DMS153 treated with DMSO at 0.1 percent for 48 hours (cell line): ENCODE data around the gene IKBKG.
"Not testable (repeated sequence)": the region's sequence is repeated elsewhere in the genome, so short reads cannot be mapped to it uniquely, and the experiment has no call there.

ENCODE experiments used
- DNase-seq: peaks from one replicate; lab custom pipeline; 2025; ENCODE audit not compliant: unreplicated experiment; lab: John Stamatoyannopoulos, UW

Gene IKBKG

DNA sequence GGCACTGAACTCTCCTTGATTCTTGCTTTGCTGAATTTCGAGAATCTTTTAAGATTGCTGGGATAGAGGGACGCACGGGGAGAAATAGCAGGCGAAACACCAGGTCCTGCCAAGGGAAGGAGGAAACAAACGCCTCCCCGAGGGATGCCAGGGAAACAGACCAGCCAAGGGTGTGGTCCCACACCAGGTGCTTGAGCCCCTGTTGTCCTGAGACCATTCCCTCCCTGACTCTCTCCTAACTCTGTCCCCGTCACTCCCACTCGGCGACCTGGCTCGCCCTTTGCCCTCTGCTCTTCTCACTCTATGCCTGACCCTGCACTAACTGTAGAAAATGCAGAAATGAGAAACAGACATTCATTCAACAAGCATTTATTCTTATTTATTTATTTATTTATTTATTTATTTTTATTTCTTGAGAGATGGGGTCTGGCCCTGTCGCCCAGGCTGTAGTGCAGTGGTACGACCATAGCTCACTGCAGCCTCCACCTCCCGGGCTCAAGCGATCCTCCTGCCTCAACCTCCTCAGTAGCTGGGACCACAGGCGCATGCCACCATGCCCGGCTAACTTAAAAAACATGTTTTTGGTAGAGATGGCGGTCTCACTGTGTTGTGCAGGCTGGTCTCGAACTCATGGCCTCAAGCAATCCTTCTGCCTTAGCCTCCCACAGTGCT, 55.5 kb downstream of the IKBKG start:
- no peak for DNase-seq

DNA sequence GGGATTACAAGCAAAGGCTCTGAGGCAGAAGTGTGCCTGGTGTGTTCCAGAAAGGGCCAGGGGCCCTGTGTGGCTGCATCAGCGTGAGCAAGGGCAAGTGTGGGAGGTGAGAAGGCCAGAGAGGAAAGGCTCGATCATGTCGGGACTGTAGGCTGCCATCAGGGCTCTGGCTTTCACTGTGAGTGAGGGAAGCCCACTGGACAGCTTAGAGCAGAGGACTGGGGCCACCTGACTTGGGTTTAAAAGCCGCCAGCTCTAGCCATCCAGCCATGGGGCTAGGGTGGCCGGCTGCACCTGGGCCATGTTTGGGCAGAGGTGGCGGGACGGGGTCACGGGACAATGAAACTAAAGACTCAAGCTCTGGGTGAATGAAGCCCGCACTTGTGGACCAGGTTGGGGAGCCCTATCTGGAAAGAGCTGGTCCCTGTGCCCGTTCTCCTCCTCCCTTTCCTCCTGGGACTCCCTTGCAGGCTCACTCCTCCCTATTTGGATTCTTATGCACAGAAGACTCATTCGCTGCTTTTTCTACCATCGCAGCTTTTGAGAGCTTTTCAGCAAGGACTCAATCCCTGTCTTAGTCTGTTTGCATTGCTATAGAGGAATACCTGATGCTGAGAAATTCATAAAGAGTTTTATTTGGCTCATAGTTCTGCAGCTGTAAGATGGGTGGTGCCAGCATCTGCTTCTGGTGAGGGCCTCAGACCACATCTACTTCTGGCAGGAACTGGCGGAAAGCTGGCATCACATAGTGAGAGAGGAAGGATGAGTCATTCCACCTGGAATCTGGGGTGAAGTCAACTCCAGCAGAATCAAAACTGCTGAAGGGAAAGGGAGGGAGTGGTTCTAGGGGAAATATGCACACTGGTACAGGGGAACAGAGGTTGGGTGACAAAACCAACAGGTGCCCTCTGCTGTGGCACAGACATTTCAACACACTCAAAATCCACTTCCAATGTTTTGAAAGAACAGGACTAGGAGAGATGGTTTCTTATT, 56.3 kb downstream of the IKBKG start:
- no peak for DNase-seq

DNA sequence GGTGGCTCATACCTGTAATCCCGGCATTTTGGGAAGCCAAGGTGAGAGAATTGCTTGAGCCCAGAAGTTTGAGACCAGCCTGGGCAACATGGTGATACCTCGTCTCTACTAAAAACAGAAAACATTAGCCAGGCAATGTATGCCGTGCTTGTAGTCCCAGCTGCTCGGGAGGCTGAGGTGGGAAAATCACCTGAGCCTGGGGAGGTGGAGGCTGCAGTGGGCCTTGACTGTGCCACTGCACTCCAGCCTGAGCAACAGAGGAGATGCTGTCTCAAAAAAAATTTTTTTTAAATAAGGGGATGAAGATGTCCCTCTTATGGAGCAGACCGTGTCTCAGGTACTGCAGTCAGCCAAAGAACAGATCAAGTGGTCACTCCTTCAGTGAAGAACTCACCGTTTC, 58.1 kb downstream of the IKBKG start:
- no peak for DNase-seq

GRCh38 chrX:154607370-154607769, 60.0 kb downstream of the IKBKG start:
- DNase-seq = peak; percentile 19

GRCh38 chrX:154607976-154608375, 60.6 kb downstream of the IKBKG start:
- not testable (repeated sequence) for DNase-seq

GRCh38 chrX:154608823-154609222, 61.4 kb downstream of the IKBKG start:
- DNase-seq = not testable (repeated sequence)

GRCh38 chrX:154611146-154611545, 63.7 kb downstream of the IKBKG start:
- DNase-seq = not testable (repeated sequence)

DNA sequence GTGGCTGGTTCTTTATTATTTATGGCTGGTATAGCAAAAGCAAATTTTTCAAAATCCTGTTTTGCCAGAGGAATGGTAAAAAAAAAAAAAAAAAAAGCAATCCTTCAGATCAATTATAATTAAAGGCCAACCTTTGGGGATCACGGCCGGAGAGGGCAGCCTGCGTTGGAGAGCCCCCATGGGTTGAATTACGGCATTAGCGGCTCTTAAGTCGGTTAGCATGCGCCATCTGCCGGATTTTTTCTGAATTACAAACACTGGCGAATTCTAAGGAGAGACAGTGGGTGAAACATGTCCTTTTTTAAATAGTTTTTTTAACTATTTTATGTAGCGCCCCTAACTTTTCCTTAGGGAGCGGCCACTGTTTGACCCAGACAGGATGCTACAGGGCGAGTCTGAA, 66.2 kb downstream of the IKBKG start:
- not testable (repeated sequence) for DNase-seq
